Suprapubic skin (tissue), 4 donors: ENCODE results near the gene AP1S3.

Experiments
- CTCF ChIP-seq, 2 donors: fragments of 200-600 bp in 1 of 2; fragments of 450-650 bp in 1 of 2; sonication (generic) in 1 of 2; IDR thresholded peaks; one replicate each; pipeline ENCODE4 v1.5.1; 2016 to 2019; ENCODE audit warnings: antibody characterized with exemption in 2 of 2, mild to moderate bottlenecking in 1 of 2, moderate library complexity in 1 of 2
- POLR2A ChIP-seq, 2 donors: fragments of 450-650 bp; IDR thresholded peaks; one replicate each; pipeline ENCODE4 v1.6.1; 2017; ENCODE audit warnings: antibody characterized with exemption in 2 of 2, mild to moderate bottlenecking in 2 of 2, moderate library complexity in 2 of 2
- POLR2AphosphoS5 ChIP-seq, 3 donors: sonication (generic); formaldehyde crosslinking; IDR thresholded peaks; one replicate each; pipeline ENCODE4 v1.6.1; 2017; ENCODE audit warnings: antibody characterized with exemption in 3 of 3

GRCh38 chr2:223822818-223823217 lies 14.6 kb downstream of the AP1S3 start:
- TF ChIP-seq POLR2A (IDR thresholded peaks at IDR 0.05) = no peak
- no peak for TF ChIP-seq CTCF (IDR thresholded peaks at IDR 0.05)
- TF ChIP-seq POLR2AphosphoS5 (IDR thresholded peaks at IDR 0.05) = no peak
